NCI-H748 treated with DMSO at 0.1 percent for 48 hours (cell line): ENCODE measurements around the gene PRODH.
"Not testable (repeated sequence)": the region's sequence is repeated elsewhere in the genome, so short reads cannot be mapped to it uniquely, and the experiment has no call there.

Experiments used
- DNase-seq: peaks from one replicate; lab custom pipeline; 2025; lab: John Stamatoyannopoulos, UW

Gene PRODH

DNA sequence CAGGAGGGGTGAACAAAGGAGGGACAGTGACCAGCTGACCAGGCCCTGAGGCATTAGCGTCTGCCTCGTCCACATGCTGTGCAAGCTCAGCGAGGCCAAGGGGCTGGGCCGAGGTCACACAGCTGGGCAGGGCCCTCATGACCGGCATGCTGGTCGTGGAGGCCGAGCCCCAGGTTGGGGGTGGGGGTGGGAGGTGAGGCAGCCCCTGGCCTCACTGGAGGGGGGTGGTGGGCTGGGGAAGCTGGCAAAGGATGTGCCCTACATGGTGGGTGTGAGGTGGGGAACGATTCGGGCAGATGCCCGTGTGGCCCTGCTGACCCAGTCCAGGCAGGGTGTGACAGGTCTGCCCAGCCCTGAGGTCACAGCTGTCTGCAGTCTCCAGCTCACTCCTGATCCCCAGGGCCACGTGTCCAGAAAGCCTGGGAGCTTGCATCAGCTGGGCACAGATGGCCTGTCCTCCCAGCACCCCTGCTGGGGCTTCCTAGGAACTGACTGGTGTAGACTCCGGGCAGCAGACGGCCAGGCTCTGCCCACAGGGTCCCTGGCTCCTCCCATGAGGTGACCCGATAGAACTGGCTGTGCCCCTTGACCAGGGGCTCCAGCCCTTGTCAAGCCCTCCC lies 31.4 kb upstream of the PRODH start:
- DNase-seq, result not testable (repeated sequence)

- no peak for DNase-seq
Measured at GRCh38 chr22:18966748-18967147, 30.7 kb upstream of the PRODH start.

GRCh38 chr22:18965526-18966421 lies 29.7 kb upstream of the PRODH start:
- DNase-seq, result no peak

DNA sequence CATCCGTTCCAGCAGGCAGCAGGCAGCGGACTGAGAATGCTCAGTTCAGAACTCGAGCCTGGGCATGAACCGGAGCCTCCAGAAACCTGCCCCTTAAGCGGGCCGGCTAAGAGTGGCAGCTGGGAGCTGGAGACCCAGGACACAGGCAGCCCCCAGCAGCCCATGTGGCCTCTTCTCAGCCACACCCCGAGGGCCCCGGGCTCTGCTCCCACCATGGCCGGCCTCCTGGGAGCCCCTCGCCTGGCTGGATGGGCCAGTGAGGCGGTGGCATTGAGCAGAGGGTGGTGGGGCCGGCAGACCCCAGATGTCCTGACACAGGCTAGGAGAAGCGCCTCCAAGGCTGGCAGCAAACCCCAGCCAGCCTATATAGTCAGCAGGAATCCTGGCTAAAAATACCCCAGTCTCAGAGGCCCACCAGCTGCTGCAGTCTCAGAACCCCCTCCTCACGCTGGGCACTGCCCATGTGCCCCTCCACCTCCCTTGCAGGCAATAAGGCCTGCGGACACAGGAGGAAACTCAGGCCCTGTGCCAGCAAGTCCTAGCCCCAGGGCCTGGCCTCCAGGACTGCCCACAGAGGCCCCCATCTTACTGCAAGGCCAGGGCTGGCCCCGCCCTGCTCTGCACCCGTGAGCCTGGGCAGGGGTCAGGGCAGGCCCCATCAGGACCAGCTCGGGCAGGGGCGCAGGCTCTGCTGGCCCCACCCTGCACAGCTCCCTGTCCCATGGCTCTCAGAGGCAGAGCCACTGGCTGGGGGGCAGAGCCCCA lies 28.6 kb upstream of the PRODH start:
- not testable (repeated sequence) for DNase-seq

GRCh38 chr22:18964051-18964450 lies 28.0 kb upstream of the PRODH start:
- not testable (repeated sequence) for DNase-seq

- DNase-seq, result no peak
Measured at GRCh38 chr22:18962308-18962635, 26.2 kb upstream of the PRODH start.

GRCh38 chr22:18961632-18962307 lies 25.7 kb upstream of the PRODH start:
- DNase-seq, result not testable (repeated sequence)

GRCh38 chr22:18961201-18961600 lies 25.1 kb upstream of the PRODH start:
- DNase-seq, result not testable (repeated sequence)

- DNase-seq, result not testable (repeated sequence)
Measured at GRCh38 chr22:18960166-18960820, 24.2 kb upstream of the PRODH start.

- DNase-seq, result not testable (repeated sequence)
Measured at GRCh38 chr22:18959741-18960140, 23.6 kb upstream of the PRODH start.

GRCh38 chr22:18959266-18959665 lies 23.2 kb upstream of the PRODH start:
- DNase-seq, result not testable (repeated sequence)

- DNase-seq, result not testable (repeated sequence)
Measured at GRCh38 chr22:18958738-18959137, 22.6 kb upstream of the PRODH start.

DNA sequence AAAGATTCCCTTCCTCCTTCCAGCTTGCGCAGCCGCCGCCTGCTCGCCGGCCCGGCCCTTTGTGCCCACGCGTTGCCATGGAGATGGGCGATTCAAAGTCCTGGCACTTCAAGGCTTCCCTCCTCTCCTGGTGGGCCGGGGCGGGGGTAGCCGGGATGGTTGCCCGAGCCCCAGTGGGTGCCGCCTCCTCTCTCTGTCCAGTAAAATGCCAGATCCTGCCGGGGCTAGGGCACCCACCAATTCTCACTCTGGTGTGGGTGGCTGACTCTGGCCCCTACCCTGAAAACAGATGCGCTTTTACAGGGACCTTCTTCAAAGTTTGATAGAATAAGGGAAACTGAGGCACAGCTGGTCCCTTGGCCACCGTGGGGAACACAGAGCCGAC lies 22.2 kb upstream of the PRODH start:
- DNase-seq, result not testable (repeated sequence)

DNA sequence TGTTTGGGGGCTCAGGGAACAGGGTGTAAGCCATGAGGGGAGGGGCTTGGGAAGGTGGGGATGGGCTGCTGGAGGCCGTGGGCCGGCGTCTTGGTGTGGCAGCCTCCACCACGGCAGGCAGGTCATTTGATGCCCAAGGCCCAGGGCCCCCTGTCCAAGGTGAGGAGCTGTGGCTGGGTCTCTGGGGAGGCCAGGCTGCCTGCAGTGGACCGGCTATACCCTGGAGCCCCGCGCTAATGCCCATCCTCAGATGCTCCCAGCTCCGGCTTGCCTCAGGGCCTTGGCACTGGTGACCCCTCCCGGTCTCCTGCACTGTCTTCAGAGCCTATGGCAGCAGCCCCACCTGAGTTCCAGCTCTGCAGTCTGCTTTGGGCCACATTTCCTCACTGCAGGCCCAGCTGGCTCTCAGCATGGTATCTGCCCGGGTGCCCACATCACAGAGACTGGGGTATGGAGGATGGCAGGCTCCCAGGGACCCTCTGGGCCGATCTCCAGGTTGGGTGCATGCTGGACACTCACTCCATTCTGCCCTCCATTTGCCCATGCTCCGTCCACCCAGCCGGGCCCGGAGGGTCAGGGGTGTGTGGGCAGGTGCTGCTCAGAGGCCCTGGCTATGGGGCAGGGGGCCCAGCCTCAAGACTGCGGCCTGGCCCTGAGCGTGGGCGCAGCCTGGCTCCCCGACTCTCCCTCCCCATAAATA lies 21.7 kb upstream of the PRODH start:
- not testable (repeated sequence) for DNase-seq

- not testable (repeated sequence) for DNase-seq
Measured at GRCh38 chr22:18956956-18957355, 20.9 kb upstream of the PRODH start.

- DNase-seq, result not testable (repeated sequence)
Measured at GRCh38 chr22:18956121-18956895, 20.2 kb upstream of the PRODH start.

DNA sequence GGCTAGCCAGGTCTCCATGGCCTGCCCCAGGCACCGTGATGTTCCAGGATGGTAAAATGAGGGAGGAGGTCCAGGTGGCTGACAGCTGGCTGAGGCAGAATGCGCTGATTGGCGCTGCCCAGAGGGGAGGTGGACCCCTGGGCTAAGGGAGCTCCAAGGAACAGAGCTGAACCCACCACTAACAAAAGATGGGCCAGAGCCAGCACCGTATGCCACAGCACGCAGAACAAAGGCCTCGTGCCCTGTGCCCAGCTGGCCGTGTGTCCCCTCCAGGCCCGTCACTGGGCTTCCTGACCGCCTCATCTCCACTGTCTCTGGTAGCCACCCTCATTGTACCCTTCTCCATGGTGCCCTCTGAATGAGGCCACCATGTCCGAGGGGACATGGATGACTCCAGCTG lies 19.6 kb upstream of the PRODH start:
- DNase-seq, result no peak

- DNase-seq, result no peak
Measured at GRCh38 chr22:18954990-18955571, 19.0 kb upstream of the PRODH start.

- peak; percentile 12 for DNase-seq
Measured at GRCh38 chr22:18954303-18954989, 18.4 kb upstream of the PRODH start.
